GM19467 (cell line): ENCODE measurements around the gene SENP1.
"Not testable (repeated sequence)": the region's sequence is repeated elsewhere in the genome, so short reads cannot be mapped to it uniquely, and the experiment has no call there.

ENCODE experiments used
- ATAC-seq: cut with Tn5 transposase; IDR thresholded peaks from one replicate; pipeline ENCODE4 v1.9.1; 2021; ENCODE audit warnings: mild to moderate bottlenecking, moderate library complexity; ENCODE audit not compliant: unreplicated experiment

SENP1 gene

GRCh38 chr12:48115957-48116356 is 10.1 kb upstream of the SENP1 start:
- no peak for ATAC-seq

- ATAC-seq, result not testable (repeated sequence)
Measured at GRCh38 chr12:48111312-48111693, 5.4 kb upstream of the SENP1 start.

- no peak for ATAC-seq
Measured at GRCh38 chr12:48110691-48111311, 4.9 kb upstream of the SENP1 start.

- no peak for ATAC-seq
Measured at GRCh38 chr12:48109424-48109823, 3.5 kb upstream of the SENP1 start.

GRCh38 chr12:48106681-48107613 is 1.1 kb upstream of the SENP1 start:
- ATAC-seq, result no peak

- peak; percentile 17 for ATAC-seq
Measured at GRCh38 chr12:48105321-48105866, 485 bp downstream of the SENP1 start.

- no peak for ATAC-seq
Measured at GRCh38 chr12:48104531-48104930, 1.3 kb downstream of the SENP1 start.

GRCh38 chr12:48092611-48093010 is 13.3 kb downstream of the SENP1 start:
- no peak for ATAC-seq

- no peak for ATAC-seq
Measured at GRCh38 chr12:48086327-48086726, 19.6 kb downstream of the SENP1 start.

GRCh38 chr12:48084841-48085460 is 20.9 kb downstream of the SENP1 start:
- ATAC-seq, result no peak

- ATAC-seq, result no peak
Measured at GRCh38 chr12:48084066-48084465, 21.8 kb downstream of the SENP1 start.

GRCh38 chr12:48080821-48081220 is 25.1 kb downstream of the SENP1 start:
- ATAC-seq, result no peak

- ATAC-seq, result no peak
Measured at GRCh38 chr12:48080285-48080684, 25.6 kb downstream of the SENP1 start.

GRCh38 chr12:48078901-48079300 is 27.0 kb downstream of the SENP1 start:
- no peak for ATAC-seq

- ATAC-seq, result no peak
Measured at GRCh38 chr12:48077111-48077510, 28.8 kb downstream of the SENP1 start.

GRCh38 chr12:48075832-48076231 is 30.0 kb downstream of the SENP1 start:
- ATAC-seq, result no peak

- ATAC-seq, result no peak
Measured at GRCh38 chr12:48074266-48074665, 31.6 kb downstream of the SENP1 start.

GRCh38 chr12:48072266-48072665 is 33.6 kb downstream of the SENP1 start:
- ATAC-seq, result no peak

- ATAC-seq, result no peak
Measured at GRCh38 chr12:48071808-48072207, 34.1 kb downstream of the SENP1 start.

GRCh38 chr12:48070731-48071130 is 35.1 kb downstream of the SENP1 start:
- ATAC-seq, result no peak

- no peak for ATAC-seq
Measured at GRCh38 chr12:48070033-48070432, 35.8 kb downstream of the SENP1 start.

GRCh38 chr12:48069241-48069640 is 36.6 kb downstream of the SENP1 start:
- ATAC-seq, result no peak
